ENCODE data around the gene RNFT2. TPM values are rescaled to one million over a fixed set of nuclear protein-coding genes. Genes with fewer than 3 reads are reported as not detected.

Gene RNFT2
- total RNA-seq, 3 donors from 2014 or later, result 7.4 to 10.5 (median 8.3) TPM

GRCh38 chr12:116864371-116865160 is 126.5 kb downstream of the RNFT2 start:
- Mint-ChIP-seq H3K4me1 (ENCODE audit: low read depth) (peaks cover 6% of the 10 kb centered on the region), H3K27me3 (ENCODE audit: low read depth) (peaks cover 10% of the 10 kb centered on the region), H3K9me3 (no peaks in the 10 kb centered on the region), H3K36me3 (ENCODE audit: insufficient read depth) (no peaks in the 10 kb centered on the region), H3K4me3 (no peak overlapping the region)
- DNase-seq, result no peak
- no peak for ATAC-seq

- H3K9me3 Mint-ChIP-seq, result no peaks in the 10 kb centered on the region
- no peaks in the 10 kb centered on the region for H3K36me3 Mint-ChIP-seq (ENCODE audit: insufficient read depth)
- H3K27me3 Mint-ChIP-seq (ENCODE audit: low read depth), result peaks cover 7% of the 10 kb centered on the region
- H3K4me3 Mint-ChIP-seq, result no peak overlapping the region
- no peaks in the 10 kb centered on the region for H3K4me1 Mint-ChIP-seq (ENCODE audit: low read depth)
- ATAC-seq, result no peak
- DNase-seq, result no peak
Observed at GRCh38 chr12:116867523-116867922, 129.4 kb downstream of the RNFT2 start.

- no peak for ATAC-seq
- H3K4me3 Mint-ChIP-seq, result no peak overlapping the region
Observed at GRCh38 chr12:116870306-116870705, 132.2 kb downstream of the RNFT2 start.

GRCh38 chr12:116874324-116874995 is 136.3 kb downstream of the RNFT2 start:
- ATAC-seq (no peak), DNase-seq (no peak)
- Mint-ChIP-seq H3K9me3 (peaks cover 5% of the 10 kb centered on the region), H3K4me1 (ENCODE audit: low read depth) (peaks cover 12% of the 10 kb centered on the region), H3K36me3 (ENCODE audit: insufficient read depth) (no peaks in the 10 kb centered on the region), H3K4me3 (no peak overlapping the region), H3K27me3 (ENCODE audit: low read depth) (peaks cover 58% of the 10 kb centered on the region)

More at GRCh38 chr12:116870306-116870705, 132.2 kb downstream of the RNFT2 start:
- H3K36me3 Mint-ChIP-seq (ENCODE audit: insufficient read depth), result no peaks in the 10 kb centered on the region
- no peaks in the 10 kb centered on the region for H3K4me1 Mint-ChIP-seq (ENCODE audit: low read depth)
- H3K9me3 Mint-ChIP-seq, result peaks cover 5% of the 10 kb centered on the region
- H3K27me3 Mint-ChIP-seq (ENCODE audit: low read depth), result peaks cover 19% of the 10 kb centered on the region
- no peak for DNase-seq

GRCh38 chr12:116876151-116876869 is 138.2 kb downstream of the RNFT2 start:
- Mint-ChIP-seq H3K36me3 (ENCODE audit: insufficient read depth) (no peaks in the 10 kb centered on the region), H3K4me1 (ENCODE audit: low read depth) (peaks cover 23% of the 10 kb centered on the region), H3K27me3 (ENCODE audit: low read depth) (peaks cover 70% of the 10 kb centered on the region), H3K4me3 (no peak overlapping the region), H3K9me3 (peaks cover 5% of the 10 kb centered on the region)
- DNase-seq, result no peak
- ATAC-seq, result no peak

- Mint-ChIP-seq H3K4me3 (peak overlapping the region; percentile 68), H3K27me3 (ENCODE audit: low read depth) (peaks cover 84% of the 10 kb centered on the region), H3K4me1 (ENCODE audit: low read depth) (peaks cover 32% of the 10 kb centered on the region), H3K9me3 (peaks cover 5% of the 10 kb centered on the region), H3K36me3 (ENCODE audit: insufficient read depth) (no peaks in the 10 kb centered on the region)
- ATAC-seq (no peak), DNase-seq (no peak)
Observed at GRCh38 chr12:116878567-116879508, 140.7 kb downstream of the RNFT2 start.

GRCh38 chr12:116879509-116880212 is 141.5 kb downstream of the RNFT2 start:
- no peak for ATAC-seq
- DNase-seq, result no peak
- H3K36me3 Mint-ChIP-seq (ENCODE audit: insufficient read depth), result no peaks in the 10 kb centered on the region

GRCh38 chr12:116880213-116880816 is 142.2 kb downstream of the RNFT2 start:
- Mint-ChIP-seq H3K4me3 (peak overlapping the region; percentile 81), H3K9me3 (no peaks in the 10 kb centered on the region), H3K36me3 (ENCODE audit: insufficient read depth) (no peaks in the 10 kb centered on the region), H3K27me3 (ENCODE audit: low read depth) (peaks cover 75% of the 10 kb centered on the region), H3K4me1 (ENCODE audit: low read depth) (peaks cover 32% of the 10 kb centered on the region)
- DNase-seq (no peak), ATAC-seq (peak; percentile 4 to 23)

More at GRCh38 chr12:116879509-116880212, 141.5 kb downstream of the RNFT2 start:
- Mint-ChIP-seq H3K4me1 (ENCODE audit: low read depth) (peaks cover 32% of the 10 kb centered on the region), H3K4me3 (peak overlapping the region; percentile 81), H3K27me3 (ENCODE audit: low read depth) (peaks cover 79% of the 10 kb centered on the region), H3K9me3 (peaks cover 3% of the 10 kb centered on the region)

- no peaks in the 10 kb centered on the region for H3K36me3 Mint-ChIP-seq (ENCODE audit: insufficient read depth)
- peak overlapping the region; percentile 81 for H3K4me3 Mint-ChIP-seq
- peaks cover 70% of the 10 kb centered on the region for H3K27me3 Mint-ChIP-seq (ENCODE audit: low read depth)
- peaks cover 32% of the 10 kb centered on the region for H3K4me1 Mint-ChIP-seq (ENCODE audit: low read depth)
- H3K9me3 Mint-ChIP-seq, result no peaks in the 10 kb centered on the region
- no peak for DNase-seq
- peak; percentile 87 to 88 for ATAC-seq
Observed at GRCh38 chr12:116880817-116881324, 142.8 kb downstream of the RNFT2 start.

GRCh38 chr12:116881325-116881876 is 143.3 kb downstream of the RNFT2 start, which contains the start of gene HRK:
Gene HRK, minus strand, starts transcription at chr12:116881441. Its CDS starts 134 bp downstream, at chr12:116881307.
- DNase-seq, result no peak
- Mint-ChIP-seq H3K4me3 (peak within 1 kb of the TSS; percentile 81), H3K4me1 (ENCODE audit: low read depth) (peaks cover 32% of the 10 kb centered on the region), H3K27me3 (ENCODE audit: low read depth) (peaks cover 65% of the 10 kb centered on the region), H3K9me3 (no peaks in the 10 kb centered on the region), H3K36me3 (ENCODE audit: insufficient read depth) (no peaks in the 10 kb centered on the region)
- peak; percentile 17 to 23 for ATAC-seq

GRCh38 chr12:116881877-116882507 is 143.9 kb downstream of the RNFT2 start:
- Mint-ChIP-seq H3K27me3 (ENCODE audit: low read depth) (peaks cover 63% of the 10 kb centered on the region), H3K4me3 (peak overlapping the region; percentile 35), H3K4me1 (ENCODE audit: low read depth) (peaks cover 32% of the 10 kb centered on the region), H3K36me3 (ENCODE audit: insufficient read depth) (no peaks in the 10 kb centered on the region), H3K9me3 (no peaks in the 10 kb centered on the region)
- DNase-seq, result no peak
- ATAC-seq, result no peak

GRCh38 chr12:116882742-116883141 is 144.6 kb downstream of the RNFT2 start:
- Mint-ChIP-seq H3K9me3 (no peaks in the 10 kb centered on the region), H3K36me3 (ENCODE audit: insufficient read depth) (no peaks in the 10 kb centered on the region), H3K27me3 (ENCODE audit: low read depth) (peaks cover 62% of the 10 kb centered on the region), H3K4me3 (no peak overlapping the region), H3K4me1 (ENCODE audit: low read depth) (peaks cover 32% of the 10 kb centered on the region)
- DNase-seq (no peak), ATAC-seq (no peak)

All from activated T-cell treated with anti-CD3 and anti-CD28 coated beads, Interleukin-2, amount 50 U/mL, for 4 hours (primary cell).